ENCODE results near the gene RENBP.
"Not testable (repeated sequence)": the region's sequence is repeated elsewhere in the genome, so short reads cannot be mapped to it uniquely, and the experiment has no call there.

RENBP gene

GRCh38 chrX:153944140-153944799 is at the start of gene RENBP:
Gene RENBP (minus strand): TSS chrX:153944643. CDS start chrX:153944610, 33 bp downstream.
- no peak for DNase-seq (ENCODE audit: low read depth)

DNA sequence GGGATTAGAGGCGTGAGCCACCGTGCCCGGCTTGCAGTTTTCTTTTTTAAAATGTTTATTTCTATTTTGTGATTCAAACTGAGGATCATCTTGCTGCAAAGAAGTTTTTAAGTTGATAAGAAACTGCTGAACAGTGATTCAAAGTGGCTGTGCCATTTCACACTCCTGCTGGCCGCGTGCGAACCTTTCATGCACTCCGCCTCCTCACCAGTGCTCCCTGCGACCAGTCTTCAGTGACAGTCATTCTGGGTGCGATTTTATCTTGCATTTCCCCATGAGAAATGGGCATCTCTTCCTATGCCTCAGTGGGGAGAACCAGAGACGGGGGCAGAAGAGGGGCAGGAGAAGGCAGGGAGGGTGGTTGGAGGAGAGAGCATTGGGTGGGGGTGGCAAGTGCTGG is 49.5 kb upstream of the RENBP start:
- no peak for DNase-seq (ENCODE audit: low read depth)

DNA sequence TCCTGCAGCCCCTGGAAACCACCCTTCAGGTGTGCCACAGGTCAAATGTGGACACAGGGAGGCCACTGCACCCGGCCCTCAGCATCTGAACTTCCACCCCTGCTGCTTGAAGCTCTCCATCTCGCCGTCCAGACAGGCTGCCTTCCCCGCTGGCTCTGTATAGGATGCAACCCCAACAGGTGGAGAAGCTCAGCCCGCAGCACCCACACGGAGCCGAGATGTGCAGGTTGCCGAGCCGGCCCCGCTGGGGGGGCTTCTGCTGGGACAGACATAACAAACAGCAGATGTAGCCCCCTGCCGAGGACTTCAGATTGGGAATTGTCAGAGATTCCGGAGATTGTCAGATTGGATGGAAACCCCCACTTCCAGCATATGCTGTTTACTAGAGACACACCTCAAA is 48.6 kb upstream of the RENBP start:
- DNase-seq (ENCODE audit: low read depth) = no peak

GRCh38 chrX:153992180-153992579 is 47.7 kb upstream of the RENBP start:
- DNase-seq (ENCODE audit: low read depth) = no peak

GRCh38 chrX:153991013-153991580 is 46.7 kb upstream of the RENBP start:
- DNase-seq (ENCODE audit: low read depth) = no peak

DNA sequence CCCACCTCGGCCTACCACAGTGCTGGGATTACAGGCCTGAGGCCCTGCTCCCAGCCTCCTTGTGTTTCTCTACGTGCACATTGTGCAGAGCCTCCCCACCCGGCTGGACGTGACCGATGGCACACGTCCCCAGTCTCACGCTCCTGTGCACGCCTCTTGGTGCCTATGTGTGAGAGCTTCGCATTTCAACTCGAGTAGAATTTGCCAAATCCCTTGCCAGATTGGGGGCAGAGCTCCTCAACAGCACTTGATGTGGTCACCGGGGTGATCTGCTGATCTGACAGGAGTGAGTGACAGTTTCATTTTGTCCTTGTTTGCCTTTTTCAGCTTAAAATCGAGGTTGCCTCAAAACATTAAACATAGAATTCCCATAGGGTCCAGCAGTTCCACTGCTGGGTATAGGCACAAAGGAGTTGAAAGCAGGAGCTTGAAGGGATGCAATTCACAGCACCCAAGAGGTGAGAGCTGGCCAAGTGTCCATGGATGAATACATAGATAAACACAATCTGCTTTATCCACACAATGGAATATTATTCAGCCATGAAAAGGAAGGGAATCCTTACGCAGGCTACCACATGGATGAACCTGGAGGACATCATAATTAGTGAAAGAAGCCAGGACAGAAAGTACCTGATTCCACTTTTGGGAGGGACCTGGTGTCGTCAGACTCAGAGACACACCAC is 45.7 kb upstream of the RENBP start:
- no peak for DNase-seq (ENCODE audit: low read depth)

GRCh38 chrX:153988493-153988892 is 44.0 kb upstream of the RENBP start:
- no peak for DNase-seq (ENCODE audit: low read depth)

DNA sequence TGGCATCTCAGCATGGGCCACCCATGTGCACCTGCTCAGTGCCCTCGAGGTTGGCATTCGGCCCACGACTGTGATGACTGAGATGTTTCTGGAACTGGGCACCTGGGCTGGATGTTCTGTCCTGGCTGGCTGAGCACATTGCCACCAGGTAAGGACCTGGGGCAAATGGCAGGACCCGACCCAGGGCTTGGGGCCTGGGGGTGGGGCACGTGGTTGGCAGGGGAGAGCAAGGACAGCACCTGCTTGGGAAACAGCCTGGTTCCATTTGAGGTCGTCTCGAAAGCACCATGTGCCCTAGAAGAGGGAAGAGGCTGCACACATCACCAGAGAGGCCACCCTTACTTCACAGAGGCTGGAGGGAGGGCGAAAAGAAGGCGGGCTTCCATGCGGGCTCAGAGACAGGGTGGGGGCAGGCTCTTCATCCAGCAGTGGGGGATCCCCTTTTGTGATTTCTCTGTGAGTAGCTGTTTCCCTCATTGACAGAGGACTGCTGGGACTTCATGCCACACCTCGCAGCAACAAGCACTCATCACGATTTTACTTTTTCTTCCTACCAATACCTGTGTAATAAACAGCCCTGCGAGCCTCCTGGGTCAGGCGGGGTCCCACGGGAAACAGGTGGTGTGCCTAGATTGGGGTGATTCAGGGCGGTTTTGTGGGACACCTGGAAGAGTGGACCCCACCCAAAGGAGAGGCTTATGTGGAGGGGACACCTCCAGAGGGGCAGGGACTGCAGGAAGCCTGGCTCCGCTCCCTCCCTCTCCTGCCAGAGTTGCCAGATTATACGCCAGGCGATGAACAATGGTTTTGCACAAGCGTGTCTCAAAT is 40.1 kb upstream of the RENBP start:
- no peak for DNase-seq (ENCODE audit: low read depth)

DNA sequence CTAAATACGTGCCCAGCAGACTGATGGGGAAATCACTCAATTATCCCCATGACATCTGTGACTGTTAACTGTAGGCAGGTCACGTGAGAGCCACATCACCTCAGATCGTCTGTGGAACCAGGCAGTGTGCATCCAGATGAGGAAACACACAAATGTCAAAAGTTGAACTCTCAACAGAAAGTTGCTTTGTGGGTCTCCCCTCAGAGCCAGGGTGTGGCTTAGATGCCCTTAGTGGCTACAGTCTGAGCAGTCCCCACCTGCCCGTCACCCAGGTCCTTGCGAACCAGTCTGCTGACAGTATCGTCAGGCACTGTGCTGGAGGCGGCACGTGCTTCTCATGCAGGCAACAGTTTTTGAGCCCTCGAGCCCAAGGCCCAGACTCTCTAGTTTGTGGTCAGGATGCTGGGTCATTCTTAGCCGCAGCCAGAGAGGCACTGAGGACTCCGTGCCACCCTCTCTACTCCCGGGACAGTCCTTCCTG is 38.9 kb upstream of the RENBP start:
- no peak for DNase-seq (ENCODE audit: low read depth)

DNA sequence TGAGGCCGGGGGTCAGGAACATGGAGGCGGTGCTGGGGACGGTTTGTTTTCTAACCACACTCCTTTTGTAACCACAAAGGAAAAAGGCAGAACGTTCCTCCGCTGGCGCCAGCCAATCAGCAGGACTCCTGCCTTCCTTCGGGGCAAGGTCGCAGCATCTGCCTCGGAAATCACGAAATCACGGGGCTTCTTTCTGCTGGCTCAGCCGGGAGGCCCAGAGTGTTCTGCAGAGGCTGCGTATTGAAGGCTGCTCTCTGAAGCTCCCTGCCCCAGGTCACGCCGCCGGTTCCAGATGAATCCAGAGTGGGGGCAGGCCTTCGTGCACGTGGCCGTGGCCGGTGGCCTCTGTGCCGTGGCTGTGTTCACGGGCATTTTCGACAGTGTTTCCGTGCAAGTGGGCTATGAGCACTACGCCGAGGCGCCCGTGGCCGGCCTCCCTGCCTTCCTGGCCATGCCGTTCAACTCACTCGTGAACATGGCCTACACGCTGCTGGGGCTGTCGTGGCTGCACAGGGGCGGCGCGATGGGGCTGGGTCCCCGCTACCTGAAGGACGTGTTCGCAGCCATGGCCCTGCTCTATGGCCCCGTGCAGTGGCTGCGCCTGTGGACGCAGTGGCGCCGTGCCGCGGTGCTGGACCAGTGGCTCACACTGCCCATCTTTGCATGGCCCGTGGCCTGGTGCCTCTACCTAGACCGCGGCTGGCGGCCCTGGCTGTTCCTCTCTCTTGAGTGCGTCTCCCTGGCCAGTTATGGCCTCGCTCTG is 37.5 kb upstream of the RENBP start:
- DNase-seq (ENCODE audit: low read depth) = peak; percentile 29

DNA sequence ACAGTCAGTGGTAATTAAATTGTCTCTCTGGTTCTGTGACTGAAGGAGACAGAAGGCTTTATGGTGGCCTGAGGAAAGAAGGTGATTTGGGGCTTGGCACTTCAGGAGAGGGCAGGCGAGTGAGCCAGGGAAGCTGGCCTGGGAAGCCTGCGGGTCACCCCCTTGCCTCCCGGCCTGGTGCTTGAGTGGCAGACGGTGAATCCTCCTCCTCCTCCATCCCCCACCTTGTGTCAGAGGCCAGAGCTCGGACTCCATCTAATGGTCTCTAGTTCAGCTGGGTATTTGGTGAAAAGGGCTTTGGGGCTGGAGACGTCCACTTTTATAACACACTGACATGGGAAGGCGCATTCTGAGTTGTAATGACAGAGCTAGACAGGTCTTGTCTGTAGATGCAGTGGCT is 36.8 kb upstream of the RENBP start:
- DNase-seq (ENCODE audit: low read depth) = no peak

GRCh38 chrX:153980394-153980793 is 36.0 kb upstream of the RENBP start:
- not testable (repeated sequence) for DNase-seq (ENCODE audit: low read depth)

DNA sequence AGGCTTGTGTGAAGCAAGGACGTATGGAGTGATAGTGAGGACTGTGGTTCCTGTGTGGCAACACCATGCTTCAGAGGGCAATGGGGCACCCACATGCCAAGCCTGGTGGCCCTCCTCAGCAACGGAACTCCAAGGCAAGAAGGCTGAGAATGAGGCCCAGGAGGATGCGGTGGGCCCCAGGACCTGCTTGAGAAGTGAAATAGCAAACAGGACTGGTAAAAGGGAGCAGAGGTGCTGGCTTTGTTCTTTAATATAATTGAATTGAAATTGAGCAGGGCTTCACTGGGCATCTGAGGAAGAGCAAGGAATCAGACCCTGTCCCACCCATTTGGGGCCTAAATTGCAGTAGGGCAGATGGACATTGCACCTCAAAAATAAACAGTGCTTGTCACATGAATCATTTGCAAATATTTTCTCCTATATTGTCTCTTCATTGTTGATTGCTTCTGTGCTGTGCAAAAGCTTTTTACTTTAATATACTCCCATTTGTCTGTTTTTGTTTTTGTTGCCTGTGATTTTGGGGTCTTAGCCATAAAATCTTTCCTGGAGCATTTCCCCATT is 30.4 kb upstream of the RENBP start:
- DNase-seq (ENCODE audit: low read depth) = no peak

- DNase-seq (ENCODE audit: low read depth) = no peak
Observed at GRCh38 chrX:153974003-153974725, 29.7 kb upstream of the RENBP start.

- DNase-seq (ENCODE audit: low read depth) = no peak
Observed at GRCh38 chrX:153973127-153974002, 28.9 kb upstream of the RENBP start.

GRCh38 chrX:153972368-153973126 is 28.1 kb upstream of the RENBP start, which contains the start of gene TMEM187:
Gene TMEM187 (plus strand): TSS chrX:153972754. CDS start chrX:153982063, 9,309 bp downstream.
- DNase-seq (ENCODE audit: low read depth) = peak; percentile 85

GRCh38 chrX:153971450-153972367 is 27.3 kb upstream of the RENBP start, which contains the start of gene HCFC1:
Gene HCFC1 (minus strand): TSS chrX:153971818. CDS start chrX:153970840, 978 bp downstream.
- DNase-seq (ENCODE audit: low read depth) = peak; percentile 90

- peak; percentile 88 for DNase-seq (ENCODE audit: low read depth)
Observed at GRCh38 chrX:153971124-153971449, 26.6 kb upstream of the RENBP start.
